Spinal cord (tissue), 10 donors: ENCODE data around the gene COMT. TPM values are rescaled to one million over a fixed set of nuclear protein-coding genes. Genes with fewer than 3 reads are reported as not detected.

Experiments
- DNase-seq, 6 donors: peaks; one replicate each; pipeline versions ENCODE4 v3.0.0 to v3.0.0-alpha.2; 2013 to 2015; ENCODE audit warnings: low spot score in 6 of 6, low read depth in 4 of 6
- H3K27ac ChIP-seq: one replicate; pipeline ENCODE4 v1.5.1; 2013; ENCODE audit warnings: low read depth, low read length, control low read depth
- H3K27me3 ChIP-seq: one replicate; pipeline ENCODE4 v1.6.1; 2013; ENCODE audit warnings: low read length; ENCODE audit not compliant: control insufficient read depth, insufficient read depth
- H3K36me3 ChIP-seq: one replicate; pipeline ENCODE4 v1.6.1; 2013; ENCODE audit warnings: low read length; ENCODE audit not compliant: control insufficient read depth, insufficient read depth
- H3K4me1 ChIP-seq: one replicate; pipeline ENCODE4 v1.6.1; 2013; ENCODE audit warnings: low read length; ENCODE audit not compliant: control insufficient read depth, insufficient read depth
- H3K4me3 ChIP-seq: one replicate; pipeline ENCODE4 v1.5.1; 2013; ENCODE audit warnings: low read depth, low read length, control low read depth
- H3K9me3 ChIP-seq: one replicate; pipeline ENCODE4 v1.6.1; 2013; ENCODE audit warnings: low read length; ENCODE audit not compliant: control insufficient read depth, insufficient read depth
- WGBS: methylation state at CpG from one replicate; pipeline ENCODE4 v1.1.5; 2013; ENCODE audit warnings: missing lambda C conversion rate; ENCODE audit not compliant: insufficient coverage; 5-methylcytosine and 5-hydroxymethylcytosine counted together
- long read RNA-seq, 4 donors: transcript quantifications; one replicate each; lab custom pipeline, GENCODE V29; 2026
- polyA plus RNA-seq, 2 donors: library from polyadenylated mRNA; unstranded; fragments of 120-200 nt; gene quantifications; one replicate each; pipeline ENCODE4 v1.2.1, GENCODE V29; 2013; ENCODE audit not compliant: insufficient read length in 2 of 2
- total RNA-seq, 2 donors: library from RNA; depleted of rRNA in 1 of 2; stranded (reverse); fragments of 120-200 nt in 1 of 2; fragments of >200 nt in 1 of 2; gene quantifications; one replicate each; pipeline versions ENCODE4 v1.2.3 to v1.2.4, GENCODE V29; 2013 to 2014
- donor health status: healthy.

The COMT gene
- 100 to 1,000 TPM in 1 of 2 donors, 10 to 100 TPM in 1; 72.6 to 139 TPM for total RNA-seq
- polyA plus RNA-seq = 100 to 1,000 TPM; 154 to 158 TPM
- long read RNA-seq, donor 1, transcript COMT-202 (6 exons, 2,437 nt) = major isoform, 62 of 150 reads
- long read RNA-seq, donor 1, transcript COMT-209 (4 exons, 1,035 nt) = minor isoform, 36 of 150 reads
- long read RNA-seq, donor 1, partial matches to known transcripts = 41 of 150 reads
- long read RNA-seq, donor 1, other reads (novel, unspliced or antisense) = 5 of 150 reads
- long read RNA-seq, donor 2, transcript COMT-202 (6 exons, 2,437 nt) = major isoform, 35 of 59 reads
- long read RNA-seq, donor 2, transcript COMT-209 (4 exons, 1,035 nt) = minor isoform, 12 of 59 reads
- long read RNA-seq, donor 2, partial matches to known transcripts = 7 of 59 reads
- long read RNA-seq, donor 2, other reads (novel, unspliced or antisense) = 0 of 59 reads
- long read RNA-seq, donor 3, transcript COMT-209 (4 exons, 1,035 nt) = minor isoform, 8 of 58 reads
- long read RNA-seq, donor 3, transcript COMT-202 (6 exons, 2,437 nt) = major isoform, 32 of 58 reads
- long read RNA-seq, donor 3, transcript COMT-203 (5 exons, 2,217 nt) = minor isoform, 5 of 58 reads
- long read RNA-seq, donor 3, partial matches to known transcripts = 11 of 58 reads
- long read RNA-seq, donor 3, other reads (novel, unspliced or antisense) = 0 of 58 reads
- long read RNA-seq, donor 4, transcript COMT-202 (6 exons, 2,437 nt) = minor isoform, 34 of 118 reads
- long read RNA-seq, donor 4, transcript COMT-209 (4 exons, 1,035 nt) = major isoform, 45 of 118 reads
- long read RNA-seq, donor 4, partial matches to known transcripts = 33 of 118 reads
- long read RNA-seq, donor 4, other reads (novel, unspliced or antisense) = 0 of 118 reads

DNA sequence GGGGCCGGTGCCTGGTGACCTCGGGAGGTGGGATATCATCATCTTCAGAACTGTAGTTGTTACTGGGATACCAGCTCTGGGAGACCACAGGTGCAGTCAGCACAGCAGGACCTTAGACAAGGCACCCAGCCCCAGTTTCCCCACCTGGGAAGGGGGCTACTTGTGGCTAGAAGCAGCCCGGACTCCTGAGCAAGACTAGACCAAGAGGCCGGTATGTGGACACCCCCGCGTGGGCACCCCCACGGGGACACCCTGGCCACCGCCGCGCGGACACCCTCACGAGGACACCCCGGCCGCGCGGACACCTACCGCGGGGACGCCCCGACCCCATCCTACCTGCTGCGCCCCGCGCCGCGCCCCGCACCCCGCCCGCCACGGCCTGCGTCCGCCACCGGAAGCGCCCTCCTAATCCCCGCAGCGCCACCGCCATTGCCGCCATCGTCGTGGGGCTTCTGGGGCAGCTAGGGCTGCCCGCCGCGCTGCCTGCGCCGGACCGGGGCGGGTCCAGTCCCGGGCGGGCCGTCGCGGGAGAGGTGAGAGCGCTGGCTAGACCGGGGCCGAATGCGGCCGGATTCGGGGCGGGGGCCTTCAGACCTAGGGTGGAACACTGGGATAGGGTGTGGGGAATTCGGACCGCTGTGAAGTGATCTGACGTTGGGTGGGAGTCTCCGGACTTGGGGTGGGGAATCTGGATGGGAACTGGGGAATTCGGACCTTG lies at the start of gene COMT, which contains the start of gene TXNRD2:
COMT (plus strand) TSS at position 408 of the 718 bp plus-strand sequence. CDS start 20,755 bp downstream, outside the sequence.
TXNRD2 (minus strand) TSS at position 454 of the 718 bp plus-strand sequence; CDS start at position 439, 15 bp downstream.
- WGBS = 2% methylated on average over 63 of the region's 63 CpGs
- H3K4me3 ChIP-seq = peak within 1 kb of the TSS; percentile 63
- DNase-seq = peak in 2 of 6 donors; percentile 84
- no peaks in the 10 kb centered on the region for H3K27me3 ChIP-seq
- peaks cover 35% of the 10 kb centered on the region for H3K4me1 ChIP-seq
- no peaks in the 10 kb centered on the region for H3K36me3 ChIP-seq
- no peaks in the 10 kb centered on the region for H3K9me3 ChIP-seq
- H3K27ac ChIP-seq = peak within 1 kb of the TSS; percentile 93

DNA sequence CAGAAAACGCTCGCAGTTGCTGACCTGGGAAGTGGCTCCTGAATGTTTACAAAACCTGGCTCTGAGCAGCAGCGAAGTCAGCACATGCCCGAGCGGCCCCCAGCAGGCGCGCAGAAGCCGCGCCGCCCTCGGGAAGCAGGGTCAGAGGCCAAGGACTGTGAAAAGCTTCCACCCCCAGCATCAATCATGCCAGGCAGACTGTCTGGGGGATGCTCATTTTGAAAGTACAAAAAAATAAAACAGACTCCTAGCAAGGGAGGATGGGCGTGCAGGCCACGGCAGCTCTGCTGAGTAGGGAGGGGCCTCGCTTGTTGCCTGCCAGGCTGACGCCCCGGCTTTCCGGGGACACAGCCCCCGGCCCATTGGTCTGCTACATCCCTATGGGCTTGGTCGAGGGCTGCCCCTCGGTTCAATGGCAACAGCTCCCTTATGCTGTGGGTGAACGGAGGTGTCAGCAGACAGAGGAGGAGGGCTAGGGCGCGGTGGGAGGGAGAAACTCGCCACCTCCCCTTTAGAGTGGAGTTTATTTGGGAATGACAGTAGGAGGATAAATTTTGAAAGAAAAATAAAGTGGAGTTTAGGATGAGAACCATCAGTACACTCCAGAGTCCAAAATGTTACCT lies 49.2 kb upstream of the COMT start:
- Histone ChIP-seq H3K27me3 (no peaks in the 10 kb centered on the region), H3K36me3 (peaks cover 67% of the 10 kb centered on the region), H3K4me1 (peaks cover 29% of the 10 kb centered on the region), H3K4me3 (no peak overlapping the region), H3K9me3 (no peaks in the 10 kb centered on the region), H3K27ac (no peak overlapping the region)
- no peak for DNase-seq
- 34% methylated on average over 21 of the region's 24 CpGs for WGBS

DNA sequence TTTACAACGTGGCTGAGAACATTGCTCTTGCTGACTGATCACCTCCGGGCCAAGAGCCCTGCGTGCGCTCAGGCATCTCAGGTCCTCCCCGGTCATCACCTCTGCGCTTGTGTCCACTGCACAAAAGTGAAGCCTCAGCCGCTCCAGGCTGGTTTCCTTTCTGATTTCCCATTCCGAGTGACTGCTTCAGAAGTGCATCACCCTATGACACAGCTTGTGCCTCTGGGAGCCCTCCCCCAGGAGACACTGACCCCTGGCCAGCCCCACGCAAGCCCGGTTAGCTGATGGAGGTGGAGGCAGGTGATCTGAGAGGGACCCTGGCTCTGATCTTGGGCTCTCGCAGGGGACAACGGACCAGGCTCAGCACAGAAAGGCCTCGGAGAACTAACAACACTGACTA lies 48.6 kb upstream of the COMT start:
- 81% methylated on average over 13 of the region's 13 CpGs for WGBS
- H3K27me3 ChIP-seq = no peaks in the 10 kb centered on the region
- H3K4me1 ChIP-seq = peaks cover 29% of the 10 kb centered on the region
- DNase-seq = no peak
- H3K9me3 ChIP-seq = no peaks in the 10 kb centered on the region
- peaks cover 70% of the 10 kb centered on the region for H3K36me3 ChIP-seq
- H3K27ac ChIP-seq = no peak overlapping the region
- no peak overlapping the region for H3K4me3 ChIP-seq

DNA sequence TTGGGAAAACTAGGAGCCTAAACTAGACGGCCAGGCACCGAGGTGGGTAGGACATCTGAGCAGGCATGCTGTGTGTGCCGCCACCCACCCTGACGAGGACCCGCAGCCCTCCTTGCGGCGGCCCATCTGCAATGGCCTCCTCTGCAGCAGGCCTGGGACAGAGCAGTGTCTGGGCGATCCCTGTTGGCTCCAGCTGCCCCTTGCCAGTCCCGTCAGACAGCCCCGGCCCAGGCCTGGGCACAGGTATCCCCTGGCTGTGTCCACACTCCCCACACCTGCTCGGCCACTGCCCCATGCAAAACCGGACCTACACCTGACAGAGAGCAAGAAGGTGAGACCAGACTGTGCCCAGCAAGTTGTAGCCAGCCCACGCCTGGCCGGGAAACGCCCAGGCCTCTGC lies 48.2 kb upstream of the COMT start:
- H3K4me1 ChIP-seq = peaks cover 29% of the 10 kb centered on the region
- no peaks in the 10 kb centered on the region for H3K27me3 ChIP-seq
- H3K4me3 ChIP-seq = no peak overlapping the region
- 93% methylated on average over 15 of the region's 15 CpGs for WGBS
- no peak for DNase-seq
- H3K9me3 ChIP-seq = no peaks in the 10 kb centered on the region
- H3K36me3 ChIP-seq = peaks cover 70% of the 10 kb centered on the region
- H3K27ac ChIP-seq = no peak overlapping the region

DNA sequence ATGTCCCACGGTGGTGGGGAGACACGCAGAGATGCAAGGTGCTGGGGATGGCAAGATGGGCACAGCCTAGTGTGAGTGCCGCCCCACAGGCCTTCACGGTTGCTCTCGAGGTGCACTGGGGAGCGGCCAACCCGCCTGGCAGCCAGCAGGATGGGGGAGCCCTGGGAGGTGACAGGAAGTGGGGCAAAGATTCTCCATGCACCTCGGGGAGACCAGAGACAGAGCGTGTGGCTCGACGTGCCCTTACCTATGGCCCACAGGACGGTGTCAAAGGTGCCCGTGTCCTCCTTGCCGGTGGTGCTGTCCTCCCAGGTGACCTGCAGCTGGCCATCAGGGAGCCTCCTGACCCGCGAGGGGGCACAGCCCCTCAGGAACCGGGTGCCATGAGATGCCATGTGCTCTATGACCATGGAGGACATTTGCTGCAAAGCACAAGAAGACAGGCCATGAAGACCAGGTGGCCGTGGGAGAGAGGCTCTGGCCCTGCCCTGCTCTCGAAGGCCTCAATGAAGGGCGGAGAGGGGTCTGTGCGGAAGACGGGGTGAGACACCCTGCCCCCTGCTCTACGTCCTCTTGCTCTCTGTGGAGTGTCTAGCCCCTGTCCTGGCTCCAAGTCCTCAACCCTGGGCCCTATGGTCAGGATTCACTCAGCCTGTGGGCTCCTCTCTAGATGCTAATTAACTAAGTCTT lies 46.3 kb upstream of the COMT start:
- Histone ChIP-seq H3K4me3 (no peak overlapping the region), H3K4me1 (peaks cover 24% of the 10 kb centered on the region), H3K27me3 (no peaks in the 10 kb centered on the region), H3K27ac (no peak overlapping the region), H3K36me3 (peaks cover 70% of the 10 kb centered on the region), H3K9me3 (no peaks in the 10 kb centered on the region)
- 96% methylated on average over 23 of the region's 23 CpGs for WGBS
- DNase-seq = no peak

DNA sequence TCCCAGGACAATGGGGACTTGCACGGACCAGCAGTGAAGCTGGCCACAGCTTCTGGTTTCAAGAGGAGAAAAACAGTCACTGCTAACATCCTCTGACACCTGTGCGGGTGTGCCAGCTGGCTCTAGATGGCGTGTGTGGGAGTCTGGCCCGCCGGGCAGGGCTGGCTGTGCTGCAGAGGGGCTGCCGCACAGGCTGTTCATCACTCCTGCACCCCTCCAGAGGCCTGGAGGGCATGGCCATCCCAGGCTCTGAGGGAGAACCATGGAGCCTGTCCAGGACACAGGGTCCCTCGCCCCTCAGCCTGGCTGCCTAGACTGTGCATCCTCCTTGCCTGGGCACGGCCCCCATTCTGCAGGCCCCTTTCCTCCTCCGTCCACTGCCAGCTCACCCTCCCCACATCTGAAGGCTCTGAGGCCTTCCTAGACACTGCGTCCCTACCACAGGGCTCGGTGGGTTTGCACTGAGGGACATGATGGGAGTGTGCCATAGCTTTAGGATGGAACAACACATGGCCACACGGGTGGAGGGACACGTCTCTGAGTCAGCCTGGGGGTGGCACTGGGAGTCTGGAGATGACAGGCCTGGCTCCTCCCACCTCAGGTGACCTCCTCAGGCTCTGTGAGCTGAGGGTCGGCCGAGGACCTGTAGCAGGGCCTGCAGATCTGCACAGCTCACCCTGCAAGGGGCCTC lies 44.8 kb upstream of the COMT start:
- DNase-seq = no peak
- H3K4me1 ChIP-seq = peaks cover 9% of the 10 kb centered on the region
- peaks cover 66% of the 10 kb centered on the region for H3K36me3 ChIP-seq
- H3K27me3 ChIP-seq = no peaks in the 10 kb centered on the region
- no peaks in the 10 kb centered on the region for H3K9me3 ChIP-seq
- no peak overlapping the region for H3K4me3 ChIP-seq
- WGBS = 77% methylated on average over 13 of the region's 15 CpGs
- no peak overlapping the region for H3K27ac ChIP-seq

DNA sequence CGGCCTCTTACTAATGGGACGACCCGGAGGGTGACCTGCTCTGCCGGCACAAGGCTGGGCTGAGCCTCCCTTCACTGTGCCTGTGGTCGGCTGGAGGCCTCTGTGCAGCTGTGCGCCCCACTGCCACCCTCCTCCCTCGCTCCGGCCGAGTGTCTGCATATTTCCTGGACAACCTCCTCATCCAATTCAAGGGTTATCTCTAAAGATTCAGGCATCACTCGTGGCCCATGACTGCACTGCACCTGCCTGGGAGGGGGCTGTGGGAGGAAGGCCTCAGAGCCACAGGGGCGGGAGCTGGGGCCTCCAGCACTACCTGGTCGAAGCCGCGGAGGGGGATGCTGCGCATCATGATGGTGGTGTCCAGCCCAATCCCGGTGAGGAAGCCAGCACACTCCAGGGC lies 43.8 kb upstream of the COMT start:
- WGBS = 93% methylated on average over 12 of the region's 16 CpGs
- no peaks in the 10 kb centered on the region for H3K9me3 ChIP-seq
- no peak for DNase-seq
- H3K27me3 ChIP-seq = no peaks in the 10 kb centered on the region
- no peak overlapping the region for H3K27ac ChIP-seq
- H3K4me3 ChIP-seq = no peak overlapping the region
- H3K36me3 ChIP-seq = peaks cover 63% of the 10 kb centered on the region
- peaks cover 6% of the 10 kb centered on the region for H3K4me1 ChIP-seq

DNA sequence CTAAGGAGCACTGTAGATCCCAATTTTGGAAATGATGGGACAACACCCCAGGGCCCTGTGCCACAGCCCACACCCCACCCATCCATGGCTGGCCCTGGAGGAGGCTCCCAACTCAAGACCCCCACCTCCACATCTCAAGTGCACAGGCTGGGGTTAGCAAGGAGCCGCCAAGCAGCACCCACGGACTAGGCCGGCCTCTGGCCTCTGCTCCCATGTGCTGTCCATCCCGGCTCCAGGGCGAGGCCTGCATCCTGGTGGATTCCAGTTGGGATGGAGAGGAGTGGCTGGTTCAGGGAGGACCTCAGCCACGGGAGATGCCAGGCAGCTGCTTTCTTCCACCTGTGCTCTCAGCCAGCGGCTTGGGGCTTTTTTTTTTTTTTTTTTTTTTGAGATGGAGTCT lies 43.4 kb upstream of the COMT start:
- no peaks in the 10 kb centered on the region for H3K9me3 ChIP-seq
- H3K36me3 ChIP-seq = peaks cover 62% of the 10 kb centered on the region
- no peaks in the 10 kb centered on the region for H3K27me3 ChIP-seq
- no peak overlapping the region for H3K4me3 ChIP-seq
- no peak for DNase-seq
- H3K4me1 ChIP-seq = peaks cover 9% of the 10 kb centered on the region
- H3K27ac ChIP-seq = no peak overlapping the region
- 100% methylated on average over 4 of the region's 7 CpGs for WGBS
